Measurements from ENCODE around the gene CLN5. TPM values are rescaled to one million over a fixed set of nuclear protein-coding genes. Genes with fewer than 3 reads are reported as not detected.
"Not testable (repeated sequence)": the region's sequence is repeated elsewhere in the genome, so short reads cannot be mapped to it uniquely, and the experiment has no call there.

The CLN5 gene
- total RNA-seq, 3 donors from 2014 or later: 27.4 to 40.5 (median 32.4) TPM

DNA sequence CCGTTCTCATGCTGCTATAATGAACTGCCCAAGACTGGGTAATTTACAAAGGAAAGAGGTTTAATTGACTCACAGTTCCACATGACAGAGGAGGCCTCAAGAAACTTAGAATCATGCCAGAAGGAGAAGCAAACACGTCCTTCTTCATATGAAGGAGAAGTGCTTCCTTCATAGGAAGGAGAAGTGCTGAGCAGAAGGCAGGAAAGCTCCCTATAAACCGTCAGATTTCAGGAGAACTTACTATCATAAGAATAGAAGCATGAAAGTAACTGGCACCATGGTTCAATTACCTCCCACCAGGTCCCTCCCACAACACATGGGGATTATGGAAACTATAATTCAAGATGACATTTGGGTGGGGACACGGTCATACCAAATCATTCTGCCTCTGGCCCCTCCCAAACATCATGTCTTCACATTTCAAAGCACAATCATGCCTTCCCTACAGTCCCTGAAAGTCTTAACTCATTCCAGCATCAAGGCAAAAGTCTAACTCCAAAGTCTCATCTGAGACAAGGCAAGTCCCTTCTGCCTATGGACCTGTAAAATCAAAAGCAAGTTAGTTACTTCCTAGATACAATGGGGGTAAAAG, 32.9 kb upstream of the CLN5 start:
- Histone ChIP-seq H3K27ac (no peak overlapping the region), H3K36me3 (no peaks in the 10 kb centered on the region)
- intact Hi-C loops (cut with DNase I; ENCODE audit: low total_unique reads): no loop called here

DNA sequence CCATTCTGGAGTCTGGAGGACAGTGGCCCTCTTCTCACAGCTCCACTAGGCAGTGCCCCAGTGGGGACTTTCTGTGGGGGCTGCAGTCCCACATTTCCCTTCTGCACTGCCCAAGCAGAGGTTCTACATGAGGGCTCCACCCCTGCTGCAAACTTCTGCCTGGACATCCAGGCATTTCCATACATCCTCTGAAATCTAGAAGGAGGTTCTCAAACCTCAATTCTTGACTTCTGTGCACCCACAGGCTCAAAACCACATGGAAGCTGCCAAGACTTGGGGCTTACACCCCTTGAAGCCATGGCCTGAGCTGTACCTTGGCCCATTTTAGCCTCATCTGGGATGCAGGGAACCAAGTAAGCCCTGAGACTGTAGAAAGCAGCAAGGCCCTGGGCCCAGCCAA, 32.1 kb upstream of the CLN5 start:
- H3K36me3 ChIP-seq; H3K27ac ChIP-seq; DNase-seq (ENCODE audit: low spot score in 2 of 2); intact Hi-C loops (cut with DNase I; ENCODE audit: low total_unique reads); H3K4me3 ChIP-seq; H3K4me1 ChIP-seq; H3K27me3 ChIP-seq: not testable (repeated sequence)
- peaks cover 8 to 23% of the 10 kb centered on the region in 2 donors for H3K9me3 ChIP-seq

More for the DNA sequence above, 32.9 kb upstream of the CLN5 start:
- TF ChIP-seq POLR2A (IDR thresholded peaks at IDR 0.05) (no peak), POLR2AphosphoS5 (IDR thresholded peaks at IDR 0.05) (no peak)
- TF ChIP-seq, protein P1, sequence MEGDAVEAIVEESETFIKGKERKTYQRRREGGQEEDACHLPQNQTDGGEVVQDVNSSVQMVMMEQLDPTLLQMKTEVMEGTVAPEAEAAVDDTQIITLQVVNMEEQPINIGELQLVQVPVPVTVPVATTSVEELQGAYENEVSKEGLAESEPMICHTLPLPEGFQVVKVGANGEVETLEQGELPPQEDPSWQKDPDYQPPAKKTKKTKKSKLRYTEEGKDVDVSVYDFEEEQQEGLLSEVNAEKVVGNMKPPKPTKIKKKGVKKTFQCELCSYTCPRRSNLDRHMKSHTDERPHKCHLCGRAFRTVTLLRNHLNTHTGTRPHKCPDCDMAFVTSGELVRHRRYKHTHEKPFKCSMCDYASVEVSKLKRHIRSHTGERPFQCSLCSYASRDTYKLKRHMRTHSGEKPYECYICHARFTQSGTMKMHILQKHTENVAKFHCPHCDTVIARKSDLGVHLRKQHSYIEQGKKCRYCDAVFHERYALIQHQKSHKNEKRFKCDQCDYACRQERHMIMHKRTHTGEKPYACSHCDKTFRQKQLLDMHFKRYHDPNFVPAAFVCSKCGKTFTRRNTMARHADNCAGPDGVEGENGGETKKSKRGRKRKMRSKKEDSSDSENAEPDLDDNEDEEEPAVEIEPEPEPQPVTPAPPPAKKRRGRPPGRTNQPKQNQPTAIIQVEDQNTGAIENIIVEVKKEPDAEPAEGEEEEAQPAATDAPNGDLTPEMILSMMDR (IDR thresholded peaks at IDR 0.05): no peak
- peaks cover 8 to 23% of the 10 kb centered on the region in 2 donors for H3K9me3 ChIP-seq
- no peak overlapping the region for H3K4me3 ChIP-seq
- H3K27me3 ChIP-seq: no peaks in the 10 kb centered on the region
- no peaks in the 10 kb centered on the region for H3K4me1 ChIP-seq
- DNase-seq (ENCODE audit: low spot score in 2 of 2): no peak

DNA sequence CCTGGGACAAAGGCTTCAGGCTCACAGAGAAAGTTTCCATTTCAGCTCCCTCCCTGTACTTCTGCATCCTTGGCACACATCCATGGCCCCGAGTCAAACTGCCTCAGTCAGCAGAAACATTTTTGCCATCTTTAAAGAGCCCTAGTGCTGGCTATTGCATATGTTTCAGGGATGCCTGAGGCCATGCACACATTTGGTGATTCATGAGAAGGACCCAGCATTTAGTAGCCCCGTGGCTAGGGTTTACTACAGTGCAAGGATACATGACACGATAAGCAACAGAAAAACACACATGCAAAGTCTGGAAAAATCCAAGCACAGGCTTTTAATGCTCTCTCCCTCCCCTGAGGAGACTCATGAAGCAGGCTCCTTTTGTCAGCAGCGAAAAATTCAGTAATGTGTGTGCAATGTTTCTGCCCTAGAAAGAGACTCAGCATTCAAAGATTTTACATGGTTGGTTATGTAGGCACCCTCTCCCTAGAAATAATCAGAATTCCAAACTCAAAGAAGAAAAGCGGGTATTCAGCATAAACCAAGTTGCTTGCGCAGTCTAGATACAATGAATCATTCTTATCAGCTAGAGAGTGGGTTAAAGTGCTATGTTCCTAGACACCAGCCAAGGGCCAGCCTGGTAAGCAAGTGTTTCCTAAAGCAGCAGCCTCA, 26.0 kb upstream of the CLN5 start:
- H3K36me3 ChIP-seq: no peaks in the 10 kb centered on the region
- no peak overlapping the region for H3K4me3 ChIP-seq
- no peak for DNase-seq (ENCODE audit: low spot score in 2 of 2)
- no peaks in the 10 kb centered on the region for H3K27me3 ChIP-seq
- intact Hi-C loops (cut with DNase I; ENCODE audit: low total_unique reads): loop anchor here (5.0 kb wide), 1 partner anchor 1099 kb away; no protein-coding TSS in a partner anchor
- H3K27ac ChIP-seq: no peak overlapping the region
- TF ChIP-seq POLR2AphosphoS5 (IDR thresholded peaks at IDR 0.05): no peak
- TF ChIP-seq, protein P1 (IDR thresholded peaks at IDR 0.05): no peak
- TF ChIP-seq POLR2A (IDR thresholded peaks at IDR 0.05): no peak
- H3K9me3 ChIP-seq: peaks cover 0 to 4% of the 10 kb centered on the region in 2 donors
- no peaks in the 10 kb centered on the region for H3K4me1 ChIP-seq

DNA sequence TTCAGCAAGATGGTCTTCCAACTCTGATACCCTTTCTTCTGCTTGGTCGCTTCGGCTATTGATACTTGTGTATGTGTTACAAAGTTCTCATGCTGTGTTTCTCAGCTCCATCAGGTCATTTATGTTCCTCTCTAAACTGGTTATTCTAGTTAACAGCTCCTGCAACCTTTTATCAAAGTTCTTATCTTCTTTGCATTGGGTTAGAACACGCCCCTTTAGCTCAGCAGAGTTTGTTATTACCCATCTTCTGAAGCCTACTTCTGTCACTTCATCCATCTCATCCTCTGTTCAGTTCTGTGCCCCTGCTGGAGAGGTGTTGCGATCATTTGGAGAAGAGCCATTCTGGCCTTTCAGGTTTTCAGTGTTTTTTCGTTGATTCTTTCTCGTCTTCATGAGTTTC, 24.9 kb upstream of the CLN5 start:
- intact Hi-C loops (cut with DNase I; ENCODE audit: low total_unique reads): loop anchor here (5.0 kb wide), 1 partner anchor 1100 kb away; no protein-coding TSS in a partner anchor
- TF ChIP-seq POLR2A (IDR thresholded peaks at IDR 0.05) (no peak), POLR2AphosphoS5 (IDR thresholded peaks at IDR 0.05) (no peak)
- TF ChIP-seq, protein P1 (IDR thresholded peaks at IDR 0.05): no peak
- H3K36me3 ChIP-seq: no peaks in the 10 kb centered on the region
- H3K4me1 ChIP-seq: no peaks in the 10 kb centered on the region
- H3K4me3 ChIP-seq: no peak overlapping the region
- H3K27ac ChIP-seq: no peak overlapping the region
- no peaks in the 10 kb centered on the region for H3K9me3 ChIP-seq
- H3K27me3 ChIP-seq: no peaks in the 10 kb centered on the region
- no peak for DNase-seq (ENCODE audit: low spot score in 2 of 2)

DNA sequence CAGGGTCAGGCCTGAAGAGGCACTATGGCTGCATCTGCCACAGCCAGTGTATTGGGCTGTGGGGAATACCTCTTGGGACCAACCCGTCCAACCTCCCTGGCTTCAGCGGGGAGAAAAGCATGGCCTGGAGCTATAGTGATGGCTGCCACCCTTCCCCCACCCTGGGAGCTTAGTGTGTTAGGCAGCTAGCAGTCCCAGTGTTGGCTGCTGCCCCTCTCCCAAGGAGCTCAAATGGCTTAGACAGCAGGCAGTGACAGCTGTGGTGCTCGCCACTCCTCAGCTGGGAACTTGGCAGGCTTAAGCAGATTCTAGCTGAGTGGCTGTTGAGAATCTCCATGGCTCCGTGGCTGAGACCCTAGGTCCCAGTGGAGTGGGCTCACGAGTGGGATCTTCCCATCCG, 23.8 kb upstream of the CLN5 start:
- no peak for DNase-seq (ENCODE audit: low spot score in 2 of 2)
- Histone ChIP-seq H3K9me3 (no peaks in the 10 kb centered on the region), H3K4me1 (no peaks in the 10 kb centered on the region), H3K27ac (no peak overlapping the region), H3K4me3 (no peak overlapping the region), H3K27me3 (no peaks in the 10 kb centered on the region), H3K36me3 (no peaks in the 10 kb centered on the region)
- intact Hi-C loops (cut with DNase I; ENCODE audit: low total_unique reads): loop anchor here (5.0 kb wide), 1 partner anchor 1101 kb away; no protein-coding TSS in a partner anchor
- TF ChIP-seq POLR2AphosphoS5 (IDR thresholded peaks at IDR 0.05): no peak
